HepG2 (cell line): ENCODE measurements around the gene PPP1R18. TPM values are rescaled to one million over a fixed set of nuclear protein-coding genes. Genes with fewer than 3 reads are reported as not detected.

Source experiments
- BCL3 ChIP-seq: sonication (generic); formaldehyde crosslinking; IDR thresholded peaks from 2 replicates; pipeline ENCODE4 v1.5.1; 2020; ENCODE audit warnings: mild to moderate bottlenecking, missing genetic modification reagents, moderate library complexity
- HMGA1 ChIP-seq: sonication (generic); formaldehyde crosslinking; conservative IDR thresholded peaks from 2 replicates; pipeline ENCODE4 v1.4.0; 2020; ENCODE audit warnings: missing genetic modification reagents
- IRF2 ChIP-seq: IDR thresholded peaks from 2 replicates; pipeline ENCODE4 v1.6.1; 2018; ENCODE audit warnings: missing genetic modification reagents, missing compliant biosample characterization
- MTA3 ChIP-seq: sonication (generic); formaldehyde crosslinking; IDR thresholded peaks from 2 replicates; pipeline ENCODE4 v1.4.0; 2020; ENCODE audit warnings: missing genetic modification reagents
- MXI1 ChIP-seq: IDR thresholded peaks from 3 replicates; pipeline ENCODE4 v1.6.1; 2012; ENCODE audit warnings: low read depth, low read length, inconsistent platforms, borderline replicate concordance
- NR0B2 ChIP-seq: sonication (generic); formaldehyde crosslinking; IDR thresholded peaks from 2 replicates; pipeline ENCODE4 v1.4.0; 2020; ENCODE audit warnings: mild to moderate bottlenecking, missing genetic modification reagents
- REPIN1 ChIP-seq: sonication (generic); formaldehyde crosslinking; IDR thresholded peaks from 2 replicates; pipeline ENCODE4 v1.8.0; 2022; ENCODE audit warnings: missing genetic modification reagents, low read depth, mild to moderate bottlenecking, borderline replicate concordance
- ZBTB7A ChIP-seq: sonication (generic); formaldehyde crosslinking; IDR thresholded peaks from 2 replicates; pipeline ENCODE4 v1.8.0; 2022; ENCODE audit warnings: mild to moderate bottlenecking, missing genetic modification reagents
- ZFY ChIP-seq: sonication (generic); formaldehyde crosslinking; IDR thresholded peaks from 2 replicates; pipeline ENCODE4 v1.4.0; 2020; ENCODE audit warnings: missing genetic modification reagents
- polyA plus RNA-seq, 8 experiments: library from polyadenylated mRNA; depleted of rRNA in 3 of 8; stranded (reverse) in 7 of 8; unstranded in 1 of 8; fragments of >200 nt; fragmentation: Illumina TruSeq in 4 of 8; extraction: Trizol in 4 of 8; gene quantifications; 2 replicates each; pipeline versions ENCODE4 v1.2.1 to v1.2.3, GENCODE V29; 2011 to 2016; ENCODE audit warnings: low read depth in 4 of 8, missing spikeins in 1 of 8, mixed read lengths in 1 of 8; ENCODE audit not compliant: insufficient read depth in 1 of 8
- total RNA-seq, 5 experiments: library from RNA; depleted of rRNA; stranded (reverse); fragments of >200 nt; fragmentation: Illumina TruSeq; extraction: Trizol; gene quantifications; 2 replicates each; pipeline ENCODE4 v1.2.3, GENCODE V29; 2016; ENCODE audit warnings: low read depth in 1 of 5
- TF ChIP-seq, protein P1 (sequence below): sonication (generic); formaldehyde crosslinking; IDR thresholded peaks from 2 replicates; pipeline ENCODE4 v1.4.0; 2020; ENCODE audit warnings: missing genetic modification reagents, borderline replicate concordance
- TF ChIP-seq, protein P2 (sequence below): sonication (generic); formaldehyde crosslinking; IDR thresholded peaks from 2 replicates; pipeline ENCODE4 v1.4.0; 2020; ENCODE audit warnings: missing genetic modification reagents, borderline replicate concordance
- TF ChIP-seq, protein P3 (sequence below): sonication (generic); formaldehyde crosslinking; IDR thresholded peaks from 2 replicates; pipeline ENCODE4 v1.4.0; 2020; ENCODE audit warnings: missing genetic modification reagents
- TF ChIP-seq, protein P4 (sequence below), 2 experiments: sonication (generic) in 1 of 2; formaldehyde crosslinking in 1 of 2; IDR thresholded peaks; 2 replicates each; pipeline versions ENCODE4 v1.4.0 to v1.6.1; 2018 to 2020; ENCODE audit warnings: missing genetic modification reagents in 2 of 2, borderline replicate concordance in 1 of 2, low read depth in 1 of 2, mild to moderate bottlenecking in 1 of 2, missing biosample characterization in 1 of 2

Gene PPP1R18
- total and polyA plus RNA-seq, 2 of the 13 experiments (the other 11 are each of a cell fraction or from before 2014, with no cell fraction given): 4.9 to 9.2 TPM

GRCh38 chr6:30626484-30627366 lies 59.7 kb downstream of the PPP1R18 start, which contains the start of gene ATAT1 (continued):
- TF ChIP-seq, protein P1, sequence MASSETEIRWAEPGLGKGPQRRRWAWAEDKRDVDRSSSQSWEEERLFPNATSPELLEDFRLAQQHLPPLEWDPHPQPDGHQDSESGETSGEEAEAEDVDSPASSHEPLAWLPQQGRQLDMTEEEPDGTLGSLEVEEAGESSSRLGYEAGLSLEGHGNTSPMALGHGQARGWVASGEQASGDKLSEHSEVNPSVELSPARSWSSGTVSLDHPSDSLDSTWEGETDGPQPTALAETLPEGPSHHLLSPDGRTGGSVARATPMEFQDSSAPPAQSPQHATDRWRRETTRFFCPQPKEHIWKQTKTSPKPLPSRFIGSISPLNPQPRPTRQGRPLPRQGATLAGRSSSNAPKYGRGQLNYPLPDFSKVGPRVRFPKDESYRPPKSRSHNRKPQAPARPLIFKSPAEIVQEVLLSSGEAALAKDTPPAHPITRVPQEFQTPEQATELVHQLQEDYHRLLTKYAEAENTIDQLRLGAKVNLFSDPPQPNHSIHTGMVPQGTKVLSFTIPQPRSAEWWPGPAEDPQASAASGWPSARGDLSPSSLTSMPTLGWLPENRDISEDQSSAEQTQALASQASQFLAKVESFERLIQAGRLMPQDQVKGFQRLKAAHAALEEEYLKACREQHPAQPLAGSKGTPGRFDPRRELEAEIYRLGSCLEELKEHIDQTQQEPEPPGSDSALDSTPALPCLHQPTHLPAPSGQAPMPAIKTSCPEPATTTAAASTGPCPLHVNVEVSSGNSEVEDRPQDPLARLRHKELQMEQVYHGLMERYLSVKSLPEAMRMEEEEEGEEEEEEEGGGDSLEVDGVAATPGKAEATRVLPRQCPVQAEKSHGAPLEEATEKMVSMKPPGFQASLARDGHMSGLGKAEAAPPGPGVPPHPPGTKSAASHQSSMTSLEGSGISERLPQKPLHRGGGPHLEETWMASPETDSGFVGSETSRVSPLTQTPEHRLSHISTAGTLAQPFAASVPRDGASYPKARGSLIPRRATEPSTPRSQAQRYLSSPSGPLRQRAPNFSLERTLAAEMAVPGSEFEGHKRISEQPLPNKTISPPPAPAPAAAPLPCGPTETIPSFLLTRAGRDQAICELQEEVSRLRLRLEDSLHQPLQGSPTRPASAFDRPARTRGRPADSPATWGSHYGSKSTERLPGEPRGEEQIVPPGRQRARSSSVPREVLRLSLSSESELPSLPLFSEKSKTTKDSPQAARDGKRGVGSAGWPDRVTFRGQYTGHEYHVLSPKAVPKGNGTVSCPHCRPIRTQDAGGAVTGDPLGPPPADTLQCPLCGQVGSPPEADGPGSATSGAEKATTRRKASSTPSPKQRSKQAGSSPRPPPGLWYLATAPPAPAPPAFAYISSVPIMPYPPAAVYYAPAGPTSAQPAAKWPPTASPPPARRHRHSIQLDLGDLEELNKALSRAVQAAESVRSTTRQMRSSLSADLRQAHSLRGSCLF (CRISPR knock-in tag): no peak; the same call in 1 of the 2 replicates
- peak; percentile 33; the same call in 1 of the 2 replicates for TF ChIP-seq ZBTB7A (CRISPR knock-in tag)
- TF ChIP-seq ZFY (CRISPR knock-in tag): peak; percentile 93
- no peak for TF ChIP-seq MTA3 (CRISPR knock-in tag)
- TF ChIP-seq, protein P2, sequence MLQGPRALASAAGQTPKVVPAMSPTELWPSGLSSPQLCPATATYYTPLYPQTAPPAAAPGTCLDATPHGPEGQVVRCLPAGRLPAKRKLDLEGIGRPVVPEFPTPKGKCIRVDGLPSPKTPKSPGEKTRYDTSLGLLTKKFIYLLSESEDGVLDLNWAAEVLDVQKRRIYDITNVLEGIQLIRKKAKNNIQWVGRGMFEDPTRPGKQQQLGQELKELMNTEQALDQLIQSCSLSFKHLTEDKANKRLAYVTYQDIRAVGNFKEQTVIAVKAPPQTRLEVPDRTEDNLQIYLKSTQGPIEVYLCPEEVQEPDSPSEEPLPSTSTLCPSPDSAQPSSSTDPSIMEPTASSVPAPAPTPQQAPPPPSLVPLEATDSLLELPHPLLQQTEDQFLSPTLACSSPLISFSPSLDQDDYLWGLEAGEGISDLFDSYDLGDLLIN (CRISPR knock-in tag): peak; percentile 98; the same call in 1 of the 2 replicates
- peak; percentile 85; the same call in 1 of the 2 replicates for TF ChIP-seq BCL3 (CRISPR knock-in tag)
- TF ChIP-seq HMGA1: no peak
- TF ChIP-seq, protein P3, sequence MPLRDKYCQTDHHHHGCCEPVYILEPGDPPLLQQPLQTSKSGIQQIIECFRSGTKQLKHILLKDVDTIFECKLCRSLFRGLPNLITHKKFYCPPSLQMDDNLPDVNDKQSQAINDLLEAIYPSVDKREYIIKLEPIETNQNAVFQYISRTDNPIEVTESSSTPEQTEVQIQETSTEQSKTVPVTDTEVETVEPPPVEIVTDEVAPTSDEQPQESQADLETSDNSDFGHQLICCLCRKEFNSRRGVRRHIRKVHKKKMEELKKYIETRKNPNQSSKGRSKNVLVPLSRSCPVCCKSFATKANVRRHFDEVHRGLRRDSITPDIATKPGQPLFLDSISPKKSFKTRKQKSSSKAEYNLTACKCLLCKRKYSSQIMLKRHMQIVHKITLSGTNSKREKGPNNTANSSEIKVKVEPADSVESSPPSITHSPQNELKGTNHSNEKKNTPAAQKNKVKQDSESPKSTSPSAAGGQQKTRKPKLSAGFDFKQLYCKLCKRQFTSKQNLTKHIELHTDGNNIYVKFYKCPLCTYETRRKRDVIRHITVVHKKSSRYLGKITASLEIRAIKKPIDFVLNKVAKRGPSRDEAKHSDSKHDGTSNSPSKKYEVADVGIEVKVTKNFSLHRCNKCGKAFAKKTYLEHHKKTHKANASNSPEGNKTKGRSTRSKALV: no peak
- peak; percentile 81; the same call in 1 of the 2 replicates for TF ChIP-seq IRF2
- TF ChIP-seq NR0B2 (CRISPR knock-in tag): peak; percentile 68; the same call in 1 of the 2 replicates
- peak; percentile 81 for TF ChIP-seq REPIN1
- TF ChIP-seq, protein P4, sequence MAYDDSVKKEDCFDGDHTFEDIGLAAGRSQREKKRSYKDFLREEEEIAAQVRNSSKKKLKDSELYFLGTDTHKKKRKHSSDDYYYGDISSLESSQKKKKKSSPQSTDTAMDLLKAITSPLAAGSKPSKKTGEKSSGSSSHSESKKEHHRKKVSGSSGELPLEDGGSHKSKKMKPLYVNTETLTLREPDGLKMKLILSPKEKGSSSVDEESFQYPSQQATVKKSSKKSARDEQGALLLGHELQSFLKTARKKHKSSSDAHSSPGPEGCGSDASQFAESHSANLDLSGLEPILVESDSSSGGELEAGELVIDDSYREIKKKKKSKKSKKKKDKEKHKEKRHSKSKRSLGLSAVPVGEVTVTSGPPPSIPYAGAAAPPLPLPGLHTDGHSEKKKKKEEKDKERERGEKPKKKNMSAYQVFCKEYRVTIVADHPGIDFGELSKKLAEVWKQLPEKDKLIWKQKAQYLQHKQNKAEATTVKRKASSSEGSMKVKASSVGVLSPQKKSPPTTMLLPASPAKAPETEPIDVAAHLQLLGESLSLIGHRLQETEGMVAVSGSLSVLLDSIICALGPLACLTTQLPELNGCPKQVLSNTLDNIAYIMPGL (CRISPR knock-in tag; IDR thresholded peaks at IDR 0.05; ENCODE audit: borderline replicate concordance in 1 of 2, low read depth in 1 of 2): peak; percentile 68 to 84; a peak in 3 of 4 replicates
- TF ChIP-seq MXI1: peak; percentile 78; the same call in 1 of the 3 replicates
